Thoracic aorta (tissue), 2 donors: ENCODE data around the gene MLH1. TPM values are rescaled to one million over a fixed set of nuclear protein-coding genes. Genes with fewer than 3 reads are reported as not detected.

Experiments used
- ATAC-seq: fragments of 150-250 bp; one replicate; pipeline ENCODE4 v1.8.0; 2017; ENCODE audit warnings: low read depth; ENCODE audit not compliant: insufficient number of reproducible peaks, low FRiP score
- DNase-seq: peaks from one replicate; pipeline ENCODE4 v3.0.0-alpha.2; 2020; ENCODE audit warnings: low spot score
- H3K27ac ChIP-seq, 2 donors: fragments of 200-600 bp; sonication (generic); 1 replicate in 1 of 2; 2 replicates in 1 of 2; pipeline ENCODE4 v1.5.1; 2016; ENCODE audit warnings: mild to moderate bottlenecking in 2 of 2, moderate library complexity in 2 of 2
- H3K27me3 ChIP-seq: fragments of 200-600 bp; sonication (generic); replicated peaks from 2 replicates; pipeline ENCODE4 v1.6.0; 2016; ENCODE audit warnings: mild to moderate bottlenecking; ENCODE audit not compliant: insufficient read depth
- H3K36me3 ChIP-seq: fragments of 200-600 bp; sonication (generic); one replicate; pipeline ENCODE4 v1.5.1; 2016
- H3K4me1 ChIP-seq, 2 donors: fragments of 200-600 bp; sonication (generic); 1 replicate in 1 of 2; 2 replicates in 1 of 2; pipeline versions ENCODE4 v1.5.1 to v1.6.0; 2016; ENCODE audit warnings: low read depth in 2 of 2, mild to moderate bottlenecking in 1 of 2; ENCODE audit not compliant: control insufficient read depth in 1 of 2
- H3K4me3 ChIP-seq: fragments of 200-600 bp; sonication (generic); 2 replicates; pipeline ENCODE4 v1.5.1; 2016; ENCODE audit warnings: mild to moderate bottlenecking
- H3K9me3 ChIP-seq: fragments of 200-600 bp; sonication (generic); 2 replicates; pipeline ENCODE4 v1.5.1; 2016
- total RNA-seq, 2 donors: library from RNA; depleted of rRNA; stranded (reverse); fragments of >200 nt; gene quantifications; one replicate each; pipeline versions ENCODE4 v1.1.0 to v1.2.3, GENCODE V29; 2016
- TF ChIP-seq, protein P1 (sequence below): fragments of 200-600 bp; sonication (generic); IDR thresholded peaks from one replicate; pipeline ENCODE4 v1.5.1; 2019; ENCODE audit warnings: antibody characterized with exemption

MLH1 gene
- total RNA-seq, 2 donors from 2014 or later, result 33.6 to 75.6 TPM

DNA sequence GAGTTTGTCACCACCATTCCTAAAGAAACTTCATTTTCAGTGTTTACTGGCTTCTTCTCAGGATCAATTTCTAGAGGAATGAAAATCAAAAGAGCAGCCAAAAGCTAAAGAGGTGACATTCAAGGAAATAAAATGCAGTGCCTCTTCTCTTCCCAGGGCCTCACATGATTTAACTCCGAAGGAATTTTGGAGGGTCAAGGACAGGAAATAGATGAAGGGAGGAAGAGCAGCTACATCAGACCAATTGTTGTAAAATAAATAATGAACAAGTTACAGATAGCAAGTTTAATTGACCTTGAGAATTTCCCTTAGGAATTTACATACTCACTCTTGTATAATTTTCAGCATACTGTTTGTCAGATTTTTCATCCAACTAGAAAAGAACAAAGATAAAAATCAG, 103.0 kb downstream of the MLH1 start:
- H3K27me3 ChIP-seq, result no peaks in the 10 kb centered on the region
- TF ChIP-seq, protein P1, sequence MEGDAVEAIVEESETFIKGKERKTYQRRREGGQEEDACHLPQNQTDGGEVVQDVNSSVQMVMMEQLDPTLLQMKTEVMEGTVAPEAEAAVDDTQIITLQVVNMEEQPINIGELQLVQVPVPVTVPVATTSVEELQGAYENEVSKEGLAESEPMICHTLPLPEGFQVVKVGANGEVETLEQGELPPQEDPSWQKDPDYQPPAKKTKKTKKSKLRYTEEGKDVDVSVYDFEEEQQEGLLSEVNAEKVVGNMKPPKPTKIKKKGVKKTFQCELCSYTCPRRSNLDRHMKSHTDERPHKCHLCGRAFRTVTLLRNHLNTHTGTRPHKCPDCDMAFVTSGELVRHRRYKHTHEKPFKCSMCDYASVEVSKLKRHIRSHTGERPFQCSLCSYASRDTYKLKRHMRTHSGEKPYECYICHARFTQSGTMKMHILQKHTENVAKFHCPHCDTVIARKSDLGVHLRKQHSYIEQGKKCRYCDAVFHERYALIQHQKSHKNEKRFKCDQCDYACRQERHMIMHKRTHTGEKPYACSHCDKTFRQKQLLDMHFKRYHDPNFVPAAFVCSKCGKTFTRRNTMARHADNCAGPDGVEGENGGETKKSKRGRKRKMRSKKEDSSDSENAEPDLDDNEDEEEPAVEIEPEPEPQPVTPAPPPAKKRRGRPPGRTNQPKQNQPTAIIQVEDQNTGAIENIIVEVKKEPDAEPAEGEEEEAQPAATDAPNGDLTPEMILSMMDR, result no peak
- ATAC-seq (no peak), DNase-seq (no peak)
- no peak overlapping the region for H3K4me3 ChIP-seq
- no peaks in the 10 kb centered on the region for H3K36me3 ChIP-seq
- peaks cover 16 to 20% of the 10 kb centered on the region in 2 donors for H3K4me1 ChIP-seq
- no peaks in the 10 kb centered on the region for H3K9me3 ChIP-seq
- H3K27ac ChIP-seq, result peak overlapping the region in 1 of 2 donors; percentile 9

DNA sequence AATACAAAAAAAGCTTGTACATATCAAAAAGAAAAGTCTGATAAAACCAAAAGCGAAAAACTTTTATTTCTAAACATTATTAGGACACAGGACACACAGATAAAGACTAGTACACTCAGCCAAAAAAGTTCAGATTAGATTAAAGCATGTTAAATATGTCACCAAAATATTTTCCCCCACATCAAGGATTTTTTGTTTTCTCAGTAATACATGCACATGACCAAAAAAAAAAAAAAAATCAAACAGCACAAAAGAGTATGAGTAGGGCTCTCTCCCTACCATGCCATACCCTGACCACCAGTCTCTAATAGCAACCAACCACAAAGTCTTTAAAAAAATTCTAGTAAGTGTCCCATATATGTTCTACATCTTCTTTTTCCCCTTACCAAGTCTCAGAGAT, 103.7 kb downstream of the MLH1 start:
- Histone ChIP-seq H3K36me3 (no peaks in the 10 kb centered on the region), H3K4me3 (no peak overlapping the region), H3K27me3 (no peaks in the 10 kb centered on the region), H3K9me3 (no peaks in the 10 kb centered on the region), H3K27ac (peak overlapping the region in 1 of 2 donors; percentile 9), H3K4me1 (peaks cover 16 to 20% of the 10 kb centered on the region in 2 donors)
- no peak for ATAC-seq
- no peak for DNase-seq
- TF ChIP-seq, protein P1, result no peak

DNA sequence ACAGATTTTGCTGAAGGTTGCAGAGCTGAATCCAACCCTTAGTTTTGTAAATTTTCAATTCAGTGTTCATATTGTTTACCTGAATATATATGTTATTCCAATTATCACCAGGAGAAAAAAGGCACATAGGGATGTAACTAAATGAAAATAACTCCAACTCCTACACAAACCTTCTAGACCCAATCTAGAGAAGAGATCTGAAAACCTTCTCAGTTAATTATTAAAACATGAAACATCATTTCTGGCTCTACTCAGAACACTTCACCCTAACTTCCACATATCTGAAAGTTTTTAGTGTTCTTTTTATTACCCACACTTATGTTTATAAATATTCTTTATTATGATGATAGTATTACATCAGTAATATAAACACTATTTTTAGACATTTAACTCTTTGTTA, 104.5 kb downstream of the MLH1 start:
- H3K4me3 ChIP-seq, result no peak overlapping the region
- DNase-seq, result no peak
- no peaks in the 10 kb centered on the region for H3K9me3 ChIP-seq
- no peaks in the 10 kb centered on the region for H3K27me3 ChIP-seq
- no peaks in the 10 kb centered on the region for H3K36me3 ChIP-seq
- no peak for ATAC-seq
- no peak overlapping the region for H3K27ac ChIP-seq
- TF ChIP-seq, protein P1, result no peak
- peaks cover 18 to 20% of the 10 kb centered on the region in 2 donors for H3K4me1 ChIP-seq

DNA sequence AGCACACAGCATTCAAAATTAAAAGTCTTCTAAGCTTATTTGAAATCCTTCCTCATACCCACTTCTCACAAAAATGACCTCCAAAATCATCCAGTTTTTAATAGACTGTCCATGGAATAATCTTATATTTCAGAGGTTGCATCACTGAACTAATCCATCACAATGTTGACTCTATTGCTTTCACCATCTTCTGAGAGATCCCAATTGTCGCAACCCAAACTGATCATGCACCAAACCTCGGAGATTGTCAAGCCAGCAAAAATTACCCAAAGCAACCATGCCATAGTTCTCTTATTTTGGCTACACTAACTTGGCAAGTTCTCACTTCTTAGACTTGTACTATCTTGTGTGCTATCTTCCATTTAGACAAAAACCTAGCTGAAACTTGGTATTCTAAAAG, 105.6 kb downstream of the MLH1 start:
- no peaks in the 10 kb centered on the region for H3K27me3 ChIP-seq
- no peak overlapping the region for H3K27ac ChIP-seq
- TF ChIP-seq, protein P1, result no peak
- H3K4me3 ChIP-seq, result no peak overlapping the region
- H3K4me1 ChIP-seq, result peaks cover 25 to 26% of the 10 kb centered on the region in 2 donors
- H3K9me3 ChIP-seq, result no peaks in the 10 kb centered on the region
- H3K36me3 ChIP-seq, result no peaks in the 10 kb centered on the region
- ATAC-seq, result no peak
- no peak for DNase-seq

DNA sequence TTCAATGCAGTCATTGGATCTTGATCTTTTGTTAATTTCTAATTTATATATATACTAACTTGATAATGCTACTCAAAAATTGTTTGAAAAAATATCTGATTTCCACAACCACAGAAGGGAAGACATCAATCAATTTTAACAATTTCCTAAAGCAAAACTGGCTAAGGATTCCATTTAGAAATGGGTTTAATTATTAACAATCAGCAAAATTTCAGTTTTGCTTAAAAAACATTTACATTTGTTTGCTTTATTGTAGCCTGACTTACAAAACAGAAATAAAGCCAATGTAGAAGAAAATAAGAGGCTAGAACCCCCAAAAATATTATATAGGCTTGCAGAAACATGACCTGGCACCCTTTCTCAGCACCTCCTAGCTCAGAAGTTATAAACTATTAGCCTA, 106.2 kb downstream of the MLH1 start:
- DNase-seq, result no peak
- no peaks in the 10 kb centered on the region for H3K36me3 ChIP-seq
- no peak overlapping the region for H3K4me3 ChIP-seq
- TF ChIP-seq, protein P1, result no peak
- no peak overlapping the region for H3K27ac ChIP-seq
- ATAC-seq, result no peak
- H3K27me3 ChIP-seq, result no peaks in the 10 kb centered on the region
- H3K4me1 ChIP-seq, result peaks cover 25 to 26% of the 10 kb centered on the region in 2 donors
- H3K9me3 ChIP-seq, result no peaks in the 10 kb centered on the region
